ENCODE results near the gene C1QTNF8.

Gene C1QTNF8

DNA sequence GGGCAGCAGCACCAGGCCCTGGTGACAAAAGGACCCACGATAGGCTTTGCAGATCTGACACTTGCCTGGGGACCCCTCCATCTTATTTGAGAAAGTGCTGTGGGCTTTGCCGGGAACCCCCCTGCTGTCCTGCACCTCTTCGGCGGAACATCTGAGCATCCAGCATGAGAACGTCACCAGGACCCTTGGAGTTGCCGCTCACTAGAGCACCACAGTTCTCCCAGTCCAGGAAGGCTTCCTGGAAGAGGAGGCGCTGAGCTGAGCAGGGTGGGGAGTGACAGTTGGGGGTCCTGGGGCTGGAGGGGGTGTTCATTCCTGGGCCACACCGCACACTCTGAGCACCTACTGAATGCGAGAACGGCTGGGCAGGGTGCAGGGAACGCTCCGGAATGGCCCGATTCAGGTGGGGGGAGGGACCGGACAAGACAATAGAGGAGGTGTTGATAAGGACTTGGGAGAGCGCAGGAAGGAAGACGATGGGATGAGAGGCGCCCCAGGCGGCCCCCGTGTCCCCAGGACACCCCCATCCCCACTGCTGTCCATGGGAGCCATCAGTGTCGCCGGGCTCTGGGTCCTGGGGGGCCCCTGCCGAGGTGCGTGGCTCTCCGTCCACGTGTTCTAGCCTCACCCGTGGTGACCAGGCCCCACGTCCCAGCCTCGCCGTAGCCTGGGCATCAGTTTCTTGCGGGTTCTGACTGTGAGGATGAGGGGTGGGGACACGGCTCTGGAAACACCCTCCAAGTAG lies 32.1 kb upstream of the C1QTNF8 start:
- intact Hi-C loops (cut with DNase I): no loop called here
- DNase-seq: no peak

DNA sequence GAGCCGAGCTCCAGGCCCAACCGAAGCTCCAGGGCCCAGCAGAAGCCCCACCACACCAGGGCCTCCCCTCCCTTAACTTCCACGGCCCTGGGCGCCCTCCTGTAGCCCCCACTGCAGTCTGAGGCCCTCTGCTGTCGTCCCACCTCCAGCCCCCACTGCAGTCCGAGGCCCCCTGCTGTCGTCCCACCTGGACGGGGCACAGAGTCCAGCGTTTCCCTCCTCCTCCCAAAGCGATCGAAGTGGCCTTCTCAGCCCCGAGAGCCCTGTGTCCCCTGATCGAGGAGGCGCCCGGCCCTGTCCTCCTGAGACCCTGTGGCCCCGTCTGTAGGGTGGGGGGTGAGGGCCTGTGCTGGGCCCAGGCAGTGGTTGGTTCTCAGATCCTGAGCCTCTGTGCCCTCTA lies 31.1 kb upstream of the C1QTNF8 start:
- no peak for DNase-seq
- intact Hi-C loops (cut with DNase I): no loop called here

DNA sequence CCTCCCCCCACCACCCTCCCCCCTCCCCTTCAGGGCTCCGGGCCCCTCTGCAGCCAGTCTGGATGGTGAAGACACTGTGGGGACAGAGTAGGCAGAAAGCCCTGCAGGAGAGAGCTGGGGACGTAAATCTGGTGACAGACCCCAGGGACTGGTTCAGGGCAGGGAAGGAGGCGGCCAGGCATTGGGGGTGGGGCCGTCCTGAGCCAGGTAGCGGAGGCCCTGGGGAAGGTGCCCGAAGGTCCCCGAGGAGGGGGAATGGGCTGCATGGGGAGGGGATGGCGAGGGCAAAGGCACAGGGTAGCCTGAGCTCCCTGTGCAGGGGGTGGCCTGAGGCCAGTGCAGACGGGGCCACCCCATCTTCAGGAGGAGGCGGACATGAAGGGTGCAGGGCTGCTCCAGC lies 30.5 kb upstream of the C1QTNF8 start:
- intact Hi-C loops (cut with DNase I): no loop called here
- no peak for DNase-seq

DNA sequence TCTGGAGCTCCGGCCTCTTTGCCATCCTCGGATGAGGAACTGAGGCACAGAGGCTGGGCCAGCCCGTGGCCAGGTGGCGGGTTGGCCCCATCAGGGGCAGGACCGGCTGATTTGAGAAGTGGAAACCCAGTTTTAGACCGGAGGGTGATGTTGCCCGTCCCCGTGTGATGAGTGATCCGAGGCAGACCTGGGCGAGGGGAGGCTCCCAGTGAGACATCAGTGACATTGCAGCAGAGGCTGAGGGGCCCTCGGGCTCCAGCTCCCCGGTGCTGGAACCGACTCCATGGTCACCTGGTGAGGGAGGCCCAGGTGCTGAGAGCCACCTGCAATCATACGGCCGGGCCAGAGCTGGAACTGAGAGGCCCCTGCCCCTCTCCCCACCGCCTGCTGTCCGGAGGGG lies 30.0 kb upstream of the C1QTNF8 start:
- intact Hi-C loops (cut with DNase I): no loop called here
- DNase-seq: no peak

DNA sequence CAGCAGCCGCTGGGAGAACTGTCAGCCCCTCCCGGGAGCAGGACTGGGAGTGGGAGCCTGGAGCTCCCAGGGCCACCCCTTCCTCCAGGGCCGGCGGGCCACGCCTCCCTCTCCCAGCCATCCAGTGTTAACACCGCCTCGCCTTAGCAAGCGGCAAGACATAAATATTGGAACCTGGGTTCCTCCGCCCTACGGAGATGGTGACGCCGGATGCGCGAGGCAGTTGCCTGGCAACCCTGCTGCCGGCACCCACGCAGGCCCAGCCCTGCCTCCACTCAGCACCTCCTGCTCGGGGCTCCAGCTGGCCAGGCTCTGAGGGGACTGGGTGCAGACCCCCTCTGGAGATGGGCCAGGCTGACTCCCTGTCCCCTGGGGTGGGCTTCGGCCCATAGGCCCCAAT lies 29.4 kb upstream of the C1QTNF8 start:
- peak; percentile 21 to 97 (median 78) for DNase-seq
- intact Hi-C loops (cut with DNase I): no loop called here

DNA sequence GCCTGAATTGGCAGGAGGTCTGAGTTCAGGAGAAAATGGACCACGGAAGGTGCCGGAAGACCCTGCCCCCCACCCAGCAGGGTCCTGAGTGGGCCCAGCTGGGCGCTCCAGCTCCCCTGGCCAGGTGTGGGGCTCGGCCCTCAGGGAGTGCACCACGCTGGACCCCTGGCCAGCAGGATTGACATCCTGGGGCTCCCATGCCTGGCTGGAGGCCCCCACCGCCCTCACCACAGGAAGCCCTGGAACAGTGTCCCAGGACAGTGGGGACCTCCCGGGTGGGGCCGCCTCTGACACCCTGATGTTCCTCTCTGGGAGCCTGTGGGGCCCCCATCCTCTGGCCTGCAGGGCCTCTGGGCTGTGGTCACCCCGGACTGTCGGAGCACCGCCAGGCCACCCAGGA lies 28.8 kb upstream of the C1QTNF8 start:
- DNase-seq: no peak
- intact Hi-C loops (cut with DNase I): no loop called here

DNA sequence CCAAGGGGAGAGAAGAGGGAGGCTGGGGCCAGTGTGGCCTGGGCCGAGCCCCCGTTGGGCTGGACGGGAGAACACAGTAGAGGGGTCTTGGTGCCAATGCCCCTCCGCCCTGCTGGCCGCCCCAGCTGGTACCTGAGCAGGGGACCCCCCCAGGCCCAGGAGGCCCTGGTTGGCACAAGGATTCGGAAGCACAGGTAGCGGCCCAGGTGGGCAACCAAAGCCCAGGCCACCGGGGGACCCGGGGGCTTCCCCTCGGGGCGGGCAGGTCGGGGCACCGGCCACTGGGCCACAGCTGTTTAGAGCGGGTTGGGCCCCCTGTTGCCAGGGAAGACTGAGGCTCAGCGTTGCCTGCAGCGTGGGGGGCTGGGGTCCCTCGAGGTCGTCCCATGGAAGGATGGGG lies 28.2 kb upstream of the C1QTNF8 start:
- intact Hi-C loops (cut with DNase I): no loop called here
- DNase-seq: no peak

DNA sequence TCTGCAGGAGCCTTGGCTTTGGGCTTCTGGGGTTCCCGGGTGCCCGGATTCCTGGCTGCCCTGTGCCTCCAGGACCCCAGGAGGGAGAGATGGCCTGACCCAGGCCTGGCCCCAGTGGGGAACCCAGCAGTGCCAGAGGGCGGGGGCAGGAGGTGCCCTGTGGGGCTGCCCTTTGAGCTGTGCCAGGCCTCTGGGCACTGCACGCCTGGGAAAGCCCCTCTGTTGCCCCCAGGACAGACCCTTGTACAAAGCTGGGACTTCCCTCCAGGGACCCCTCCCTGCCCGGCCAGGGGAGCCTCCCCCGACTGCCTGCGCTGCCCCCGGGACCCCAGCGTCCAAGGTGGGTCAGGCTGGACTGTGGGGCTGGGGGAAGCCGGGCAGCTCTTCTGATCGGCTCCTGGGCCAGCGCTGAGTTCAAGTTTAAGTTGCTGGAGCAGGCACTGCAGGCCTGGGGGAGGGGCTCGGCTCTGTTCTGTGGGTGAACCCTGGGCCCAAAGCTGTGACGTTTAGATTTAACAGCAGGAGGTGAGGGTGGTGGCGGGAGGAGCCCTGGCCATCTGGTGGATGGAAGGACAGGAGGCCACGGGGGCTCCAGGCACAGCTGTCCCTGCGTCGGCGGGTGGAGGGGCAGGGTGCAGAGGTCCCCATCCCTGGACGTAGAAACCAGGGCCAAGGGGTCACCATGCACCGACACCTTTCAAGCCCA lies 27.6 kb upstream of the C1QTNF8 start:
- intact Hi-C loops (cut with DNase I): no loop called here
- no peak for DNase-seq

DNA sequence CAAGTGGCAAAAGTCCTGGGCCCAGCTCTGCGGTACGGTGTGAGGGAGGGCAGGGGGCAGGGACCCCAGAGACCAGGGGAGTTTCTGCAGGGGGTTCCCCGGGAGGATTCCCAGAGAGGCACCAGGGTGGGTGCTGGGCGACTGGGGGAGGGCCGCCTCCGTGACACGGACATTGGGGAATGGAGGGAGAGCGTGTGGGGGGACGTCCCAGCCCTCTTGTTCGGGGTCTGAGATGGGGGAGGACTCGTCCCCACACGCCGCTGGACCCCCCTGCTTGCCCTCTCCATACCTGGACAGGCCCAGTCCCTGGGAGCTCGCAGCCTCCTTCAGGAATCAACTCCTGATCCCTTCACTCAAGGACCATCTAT lies 26.3 kb upstream of the C1QTNF8 start:
- no peak for DNase-seq
- intact Hi-C loops (cut with DNase I): no loop called here

- no peak for DNase-seq
- intact Hi-C loops (cut with DNase I): no loop called here
Measured at GRCh38 chr16:1121601-1122397, 25.8 kb upstream of the C1QTNF8 start.

GRCh38 chr16:1121009-1121408 lies 25.0 kb upstream of the C1QTNF8 start:
- intact Hi-C loops (cut with DNase I): no loop called here
- DNase-seq: no peak

GRCh38 chr16:1120577-1120941 lies 24.5 kb upstream of the C1QTNF8 start:
- DNase-seq: no peak
- intact Hi-C loops (cut with DNase I): no loop called here

DNA sequence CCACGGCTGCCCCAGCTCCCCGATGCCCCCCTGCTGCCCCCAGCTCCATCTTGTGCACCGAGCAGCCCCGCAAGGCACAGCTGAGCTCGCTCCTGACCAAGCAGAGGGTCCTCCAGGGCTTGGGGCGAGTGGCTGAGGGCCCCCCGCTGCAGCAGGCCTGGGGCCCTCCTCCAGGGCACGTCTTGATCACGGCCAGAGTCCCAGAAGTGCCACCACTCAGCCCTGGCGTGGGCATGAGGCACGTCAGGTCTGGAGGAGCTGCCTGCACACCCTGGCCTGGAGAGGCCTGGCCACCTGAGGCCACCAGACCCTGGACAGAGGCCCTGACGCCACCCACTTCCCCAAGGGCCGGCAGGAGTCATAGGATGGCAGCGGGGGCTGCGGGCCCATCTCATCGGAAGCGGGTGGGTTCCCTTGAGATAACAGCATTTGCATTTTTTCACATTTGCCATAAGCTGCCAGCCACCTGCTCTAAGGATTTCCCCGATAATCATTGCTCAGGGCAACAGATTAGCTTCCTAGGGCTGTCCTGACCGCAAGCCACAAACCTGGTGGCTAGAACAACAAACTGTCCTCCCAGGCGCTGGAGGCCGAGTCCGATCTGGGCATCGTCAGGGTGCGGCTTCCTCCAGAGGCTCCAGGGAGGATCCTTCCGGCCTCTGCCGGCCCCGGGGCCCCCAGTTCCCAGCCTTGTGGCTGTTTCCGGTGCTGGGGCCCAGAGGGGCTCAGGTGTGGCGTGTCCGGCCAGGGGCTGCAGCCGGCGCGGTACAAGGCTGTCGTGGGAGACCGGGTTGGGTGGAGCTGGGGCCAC lies 23.9 kb upstream of the C1QTNF8 start:
- no peak for DNase-seq
- intact Hi-C loops (cut with DNase I): no loop called here

DNA sequence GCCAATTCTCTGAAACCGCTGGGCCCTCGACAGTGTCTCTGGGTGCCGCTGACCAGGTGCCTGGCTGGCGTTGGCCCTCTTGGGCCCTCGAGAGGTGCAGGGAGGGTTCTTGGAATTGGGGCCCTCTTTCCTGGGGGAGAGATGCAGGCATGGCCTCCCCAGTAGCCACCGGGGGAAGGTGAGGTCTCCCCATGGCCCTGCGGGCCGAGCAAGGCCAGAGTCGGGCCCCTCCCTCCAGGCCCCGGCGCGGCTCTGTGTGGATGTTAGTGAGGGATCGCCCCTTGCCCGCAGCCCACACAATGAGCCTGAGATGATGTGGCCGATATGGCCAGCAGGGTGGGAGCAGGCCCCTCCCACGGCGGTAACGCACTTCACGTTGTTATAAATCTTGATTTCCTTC lies 23.1 kb upstream of the C1QTNF8 start:
- DNase-seq: no peak
- intact Hi-C loops (cut with DNase I): no loop called here

DNA sequence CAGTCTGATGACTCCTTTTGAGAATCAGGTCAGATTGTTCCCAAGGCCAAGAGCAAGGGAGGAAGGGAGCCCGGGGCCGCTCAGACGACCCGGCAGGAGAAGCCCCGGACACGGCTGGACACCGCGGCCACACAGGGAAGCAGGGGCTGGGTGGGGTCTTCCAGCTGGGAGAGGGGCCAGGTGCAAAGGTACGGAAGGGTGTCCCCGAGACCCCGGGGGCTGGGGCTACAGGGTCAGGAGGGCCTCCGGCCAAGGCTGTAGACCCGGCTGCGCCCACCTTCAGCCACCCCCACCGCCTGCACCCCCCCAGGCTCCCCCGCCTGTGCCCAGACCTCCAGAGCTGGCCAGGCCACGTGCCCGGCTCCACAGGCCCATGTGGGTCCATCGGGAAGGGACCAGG lies 21.9 kb upstream of the C1QTNF8 start:
- intact Hi-C loops (cut with DNase I): no loop called here
- DNase-seq: no peak

DNA sequence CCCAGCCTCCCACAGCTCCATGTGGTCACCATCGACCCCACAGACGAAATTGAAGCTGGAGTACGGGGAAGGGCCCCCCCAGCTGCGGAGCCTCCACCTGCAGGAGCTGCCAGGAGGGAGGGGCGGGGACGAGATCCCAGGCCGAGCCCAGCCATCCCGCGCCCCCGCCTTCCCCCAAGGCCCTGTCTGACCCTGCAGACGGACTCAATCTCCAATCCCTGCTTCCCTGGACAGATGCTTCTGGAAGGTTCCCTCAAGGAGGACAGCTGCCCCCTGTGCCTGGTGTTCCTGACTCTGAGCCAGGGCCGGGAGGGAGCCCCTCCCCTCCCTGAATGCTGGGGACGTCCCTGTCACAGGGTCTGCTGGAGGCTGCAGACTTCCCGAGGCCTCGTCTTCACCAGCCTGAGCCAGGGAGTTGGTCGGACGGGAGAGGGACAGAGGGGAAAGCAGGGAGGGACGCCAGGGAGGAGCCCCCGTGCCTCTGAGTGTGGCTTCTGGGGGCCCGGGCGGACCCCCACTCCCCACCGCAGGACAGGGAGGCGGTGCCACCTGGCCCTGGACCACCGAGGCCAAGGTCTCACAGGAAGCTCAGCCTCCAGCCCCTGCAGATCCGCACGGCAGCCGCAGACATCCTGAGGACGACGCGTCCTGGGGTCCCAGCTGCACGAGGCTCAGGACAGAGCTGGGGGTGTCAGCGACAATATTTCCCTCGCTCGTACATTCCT lies 21.3 kb upstream of the C1QTNF8 start:
- DNase-seq: no peak
- intact Hi-C loops (cut with DNase I): no loop called here

DNA sequence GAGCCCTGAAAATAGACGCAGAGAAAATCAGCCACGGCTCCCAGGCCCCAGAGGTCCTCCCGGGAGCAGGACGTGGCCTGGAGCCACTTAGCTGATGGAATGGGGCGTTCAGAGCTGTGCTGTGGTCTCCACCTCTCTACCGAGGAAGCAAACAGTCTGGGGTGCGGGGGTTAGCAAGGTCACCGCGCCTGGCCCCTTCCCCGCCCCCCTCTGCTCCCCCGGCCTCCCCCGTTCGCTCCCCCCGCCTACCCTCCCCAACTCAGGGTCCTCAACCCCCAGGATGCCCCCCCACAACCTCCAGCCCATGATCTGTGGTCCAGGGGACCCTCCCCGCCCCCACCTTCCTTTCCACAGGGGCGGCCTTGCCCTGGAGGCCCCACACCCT lies 20.6 kb upstream of the C1QTNF8 start:
- intact Hi-C loops (cut with DNase I): no loop called here
- DNase-seq: no peak

DNA sequence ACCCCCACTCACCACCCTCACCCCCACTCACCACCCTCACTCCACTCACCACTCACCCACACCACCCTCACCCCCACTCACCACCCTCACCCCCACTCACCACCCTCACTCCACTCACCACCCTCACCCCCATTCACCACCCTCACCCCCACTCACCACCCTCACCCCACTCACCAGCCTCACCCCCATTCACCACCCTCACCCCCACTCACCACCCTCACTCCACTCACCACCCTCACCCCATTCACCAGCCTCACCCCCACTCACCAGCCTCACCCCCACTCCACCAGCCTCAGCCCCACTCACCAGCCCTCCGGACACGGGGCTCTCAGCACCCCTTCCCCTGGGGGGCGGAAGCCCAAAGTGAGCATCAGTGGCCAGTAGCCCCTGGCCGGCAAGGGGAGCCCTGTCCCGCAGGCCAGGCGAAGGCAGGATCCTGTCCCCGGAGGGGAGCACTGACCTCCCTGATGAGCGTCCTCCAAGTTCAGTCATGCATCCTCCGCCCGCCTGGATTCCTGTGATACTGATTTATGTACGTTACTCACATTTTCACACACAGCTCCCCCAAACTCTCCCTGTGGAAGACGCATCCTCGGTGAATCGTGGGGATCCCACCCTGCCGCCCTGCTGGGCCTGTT lies 18.0 kb upstream of the C1QTNF8 start:
- no peak for DNase-seq
- intact Hi-C loops (cut with DNase I): no loop called here

- no peak for DNase-seq
- intact Hi-C loops (cut with DNase I): no loop called here
Measured at GRCh38 chr16:1113489-1113888, 17.4 kb upstream of the C1QTNF8 start.
